ENCODE measurements around the gene ENGASE.

ENGASE gene

DNA sequence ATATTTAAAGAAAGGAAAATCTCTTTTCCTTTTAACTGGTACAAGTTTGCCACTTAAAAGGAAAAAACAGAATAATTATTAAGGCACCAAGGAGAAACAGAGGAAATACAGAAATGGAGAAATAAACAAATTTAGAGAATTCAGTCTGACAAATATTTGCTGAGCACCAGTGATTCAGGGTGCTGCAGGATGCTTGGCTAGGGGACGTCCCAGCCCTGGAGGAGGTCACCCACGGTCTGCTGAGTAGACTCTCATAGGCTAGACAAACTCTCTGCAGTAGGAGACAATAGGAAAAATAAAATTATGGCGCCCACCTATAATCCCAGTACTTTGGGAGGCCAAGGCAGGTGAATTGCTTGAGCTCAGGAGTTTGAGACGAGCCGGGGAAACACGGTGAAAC lies 34.7 kb upstream of the ENGASE start:
- no peak for DNase-seq (ENCODE audit: low read depth)

DNA sequence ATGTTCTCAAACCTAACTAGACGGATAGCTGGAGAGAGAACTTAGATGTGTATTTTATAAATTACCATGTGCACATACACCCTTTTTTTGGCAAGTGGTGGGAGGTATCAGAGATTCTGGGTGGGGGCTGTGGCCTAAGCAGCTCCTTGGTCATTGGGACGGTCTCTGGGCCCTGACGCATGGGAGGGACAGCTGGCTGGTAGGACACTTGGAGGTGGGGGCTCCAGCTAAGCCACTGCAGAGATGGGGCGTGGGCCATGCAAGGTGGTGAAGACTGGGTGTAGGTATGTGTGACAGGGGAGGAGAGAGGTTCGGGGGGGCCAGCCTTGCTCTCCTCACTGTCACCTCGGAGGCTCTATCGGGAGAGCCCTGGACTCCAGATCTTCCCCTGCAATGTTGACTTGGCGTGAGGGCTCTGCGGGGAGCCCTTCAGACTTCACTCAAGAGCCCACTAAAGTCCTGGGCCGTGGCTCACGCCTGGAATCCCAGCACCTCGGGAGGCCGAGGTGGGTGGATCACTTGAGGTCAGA lies 33.5 kb upstream of the ENGASE start:
- no peak for DNase-seq (ENCODE audit: low read depth)

GRCh38 chr17:79041723-79042420 lies 32.8 kb upstream of the ENGASE start:
- DNase-seq (ENCODE audit: low read depth): no peak

DNA sequence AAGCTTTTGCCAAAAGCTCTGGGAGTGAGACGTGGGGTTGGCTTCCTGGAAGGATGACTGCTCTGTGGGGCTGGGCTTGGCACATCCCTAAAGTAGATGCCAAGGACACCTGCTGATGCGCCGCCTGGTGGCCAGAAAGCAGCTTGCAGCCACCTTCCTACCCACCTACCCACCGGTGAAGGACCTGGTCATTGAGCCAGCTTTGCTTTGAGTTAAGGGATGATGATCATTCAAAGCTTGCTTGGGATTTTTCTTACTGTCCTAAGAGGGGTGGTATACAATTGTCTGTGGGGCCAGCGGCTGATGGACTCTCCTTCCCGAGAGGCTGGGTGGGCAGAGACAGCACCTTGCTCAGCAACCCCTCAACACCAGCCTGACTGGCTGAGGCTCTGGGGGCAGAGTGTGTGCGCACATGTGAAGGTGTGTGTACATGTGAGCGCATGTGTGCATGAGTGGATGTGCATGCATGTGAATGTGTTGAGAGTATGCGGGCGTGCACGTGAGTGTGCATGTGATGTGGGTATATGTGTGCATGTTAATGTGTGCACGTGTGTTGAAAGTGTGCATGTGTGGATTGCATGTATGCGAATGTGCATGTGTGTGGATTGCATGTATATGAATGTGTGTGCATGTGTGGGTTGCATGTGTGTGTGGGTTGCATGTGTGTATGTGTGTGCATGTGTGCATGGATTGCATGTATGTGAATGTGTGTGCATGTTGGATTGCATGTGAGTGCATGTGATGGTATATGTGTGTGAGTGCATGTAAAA lies 32.0 kb upstream of the ENGASE start:
- DNase-seq (ENCODE audit: low read depth): peak; percentile 56

GRCh38 chr17:79043191-79043930 lies 31.3 kb upstream of the ENGASE start:
- DNase-seq (ENCODE audit: low read depth): no peak

DNA sequence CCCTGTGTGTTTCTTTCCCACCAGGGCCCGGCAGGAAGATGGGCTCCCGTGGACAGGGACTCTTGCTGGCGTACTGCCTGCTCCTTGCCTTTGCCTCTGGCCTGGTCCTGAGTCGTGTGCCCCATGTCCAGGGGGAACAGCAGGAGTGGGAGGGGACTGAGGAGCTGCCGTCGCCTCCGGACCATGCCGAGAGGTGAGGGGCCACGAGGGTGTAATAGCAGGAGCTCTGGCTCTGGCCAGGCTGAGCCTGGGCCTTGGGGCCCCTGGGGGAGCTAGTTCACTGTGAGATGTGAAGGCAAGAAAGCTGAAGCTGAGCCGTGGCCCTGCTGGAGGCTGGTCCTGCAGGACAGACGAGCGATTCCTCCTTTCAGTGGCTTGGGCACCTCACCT lies 30.7 kb upstream of the ENGASE start:
- no peak for DNase-seq (ENCODE audit: low read depth)

GRCh38 chr17:79044462-79044861 lies 30.2 kb upstream of the ENGASE start:
- DNase-seq (ENCODE audit: low read depth): no peak

DNA sequence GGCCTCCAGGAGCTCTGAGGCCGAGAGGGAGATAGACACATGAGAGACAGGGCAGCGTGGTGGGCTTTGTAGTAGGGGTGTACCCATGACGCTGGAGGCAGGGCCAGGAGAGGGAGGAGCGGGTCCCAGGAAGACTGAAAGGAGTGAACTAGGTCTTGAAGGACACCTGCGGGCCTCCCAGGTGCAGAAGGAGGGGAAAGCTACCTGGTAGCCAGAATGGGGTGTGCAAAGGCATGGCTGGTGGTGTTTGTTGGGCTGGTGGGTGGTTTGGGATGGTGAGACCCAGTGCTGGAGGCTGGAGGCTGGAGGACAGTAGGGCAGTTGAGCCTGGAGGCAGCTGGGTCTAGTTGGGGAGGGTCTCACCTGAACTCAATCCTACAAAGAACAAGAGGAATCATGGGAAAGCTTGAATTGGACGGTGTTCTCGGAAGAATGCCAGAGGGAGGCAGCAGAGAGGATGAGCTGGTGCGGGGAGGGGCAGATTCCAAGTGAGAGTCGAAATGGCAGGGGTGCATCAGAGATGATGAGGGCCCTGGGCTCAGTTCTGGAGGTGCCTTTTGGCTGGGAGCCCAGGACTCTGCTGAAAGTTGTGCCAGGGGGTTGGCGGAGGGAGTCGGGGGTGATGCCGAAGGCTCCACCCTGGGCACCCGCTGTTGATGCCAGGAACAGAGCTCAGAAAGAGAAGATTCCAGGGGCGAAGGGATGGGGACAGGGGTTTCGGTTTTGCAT lies 29.5 kb upstream of the ENGASE start:
- DNase-seq (ENCODE audit: low read depth): no peak

DNA sequence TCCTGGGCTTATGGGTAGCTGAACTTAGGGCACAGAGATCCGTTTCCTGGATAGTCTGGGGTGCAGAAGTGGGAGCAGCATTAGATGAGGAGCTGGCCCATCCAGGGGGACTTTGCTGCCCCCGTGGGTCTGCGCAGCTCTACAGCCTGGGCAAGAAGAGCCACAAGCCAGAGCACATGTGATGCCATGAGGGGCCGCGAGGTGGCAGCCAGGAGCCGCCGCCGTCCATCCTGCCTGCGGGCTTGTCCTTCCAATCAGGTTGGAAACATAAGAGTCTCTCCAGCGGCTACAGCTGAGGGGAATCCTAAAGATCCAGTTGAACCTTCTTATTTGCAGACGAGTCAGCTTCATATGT lies 28.8 kb upstream of the ENGASE start:
- peak; percentile 64 for DNase-seq (ENCODE audit: low read depth)

GRCh38 chr17:79046197-79046915 lies 28.3 kb upstream of the ENGASE start:
- no peak for DNase-seq (ENCODE audit: low read depth)

GRCh38 chr17:79046916-79047280 lies 27.7 kb upstream of the ENGASE start:
- peak; percentile 59 for DNase-seq (ENCODE audit: low read depth)

DNA sequence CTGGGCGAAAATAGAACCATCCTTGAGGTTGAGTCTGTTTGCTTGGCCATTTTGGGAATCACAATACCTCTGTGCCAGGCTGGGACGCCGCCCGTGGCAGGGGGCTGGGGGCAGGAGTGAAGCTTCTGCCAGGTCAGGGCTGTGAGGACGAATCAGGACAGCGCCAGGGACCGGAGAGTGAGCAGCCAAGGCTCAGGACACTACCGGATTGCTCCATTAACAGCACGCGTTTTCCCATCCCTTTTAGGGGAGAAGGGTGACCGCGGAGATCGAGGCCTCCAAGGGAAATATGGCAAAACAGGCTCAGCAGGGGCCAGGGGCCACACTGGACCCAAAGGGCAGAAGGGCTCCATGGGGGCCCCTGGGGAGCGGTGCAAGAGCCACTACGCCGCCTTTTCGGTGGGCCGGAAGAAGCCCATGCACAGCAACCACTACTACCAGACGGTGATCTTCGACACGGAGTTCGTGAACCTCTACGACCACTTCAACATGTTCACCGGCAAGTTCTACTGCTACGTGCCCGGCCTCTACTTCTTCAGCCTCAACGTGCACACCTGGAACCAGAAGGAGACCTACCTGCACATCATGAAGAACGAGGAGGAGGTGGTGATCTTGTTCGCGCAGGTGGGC lies 27.2 kb upstream of the ENGASE start:
- DNase-seq (ENCODE audit: low read depth): no peak

GRCh38 chr17:79047923-79048825 lies 26.4 kb upstream of the ENGASE start:
- DNase-seq (ENCODE audit: low read depth): no peak

GRCh38 chr17:79048826-79049755 lies 25.5 kb upstream of the ENGASE start:
- no peak for DNase-seq (ENCODE audit: low read depth)

DNA sequence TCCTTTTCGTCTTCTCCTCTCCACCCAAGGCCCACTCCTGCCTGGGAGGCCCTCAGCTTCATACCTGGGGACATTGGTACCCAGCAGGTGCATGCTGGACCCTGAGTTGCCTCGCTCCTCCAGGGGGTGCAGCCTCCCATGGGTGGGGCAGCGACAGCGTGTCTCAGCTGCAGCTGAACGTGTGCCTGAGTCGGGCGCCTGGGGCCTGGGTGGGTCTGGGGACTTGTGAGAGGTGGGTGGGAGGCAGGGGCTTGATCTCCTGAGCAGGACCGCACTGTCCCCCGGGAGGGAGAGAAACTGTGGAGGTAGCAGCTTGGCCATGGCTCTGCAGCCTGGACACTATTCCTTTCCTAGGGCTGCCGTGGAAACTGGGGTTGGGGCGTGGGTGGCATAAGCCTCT lies 24.8 kb upstream of the ENGASE start:
- no peak for DNase-seq (ENCODE audit: low read depth)

GRCh38 chr17:79050551-79050950 lies 24.1 kb upstream of the ENGASE start:
- no peak for DNase-seq (ENCODE audit: low read depth)

GRCh38 chr17:79051306-79051705 lies 23.3 kb upstream of the ENGASE start:
- no peak for DNase-seq (ENCODE audit: low read depth)

DNA sequence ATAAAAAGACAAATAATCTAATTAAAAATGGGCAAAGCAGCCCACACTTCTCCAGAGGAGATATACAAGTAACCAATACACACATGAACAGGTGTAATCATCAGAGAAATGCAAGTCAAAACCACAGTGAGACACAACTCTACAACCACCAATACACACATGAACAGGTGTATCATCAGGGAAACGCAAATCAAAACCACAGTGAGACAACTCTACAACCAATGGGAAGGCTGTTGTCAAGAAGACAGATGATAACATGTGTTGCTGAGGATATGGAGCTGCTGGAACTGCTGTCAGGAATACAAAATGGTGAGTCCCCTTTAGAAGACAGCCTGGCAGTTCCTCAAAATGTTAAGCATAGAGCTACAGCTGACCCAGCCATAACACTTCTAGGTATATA lies 22.5 kb upstream of the ENGASE start:
- no peak for DNase-seq (ENCODE audit: low read depth)

Data from fibroblast of gingiva (primary cell).